NCI-H82 treated with DMSO at 0.1 percent for 48 hours (cell line): ENCODE data around the gene CASZ1.

Source experiments
- DNase-seq: peaks from one replicate; lab custom pipeline; 2025; ENCODE audit not compliant: unreplicated experiment; lab: John Stamatoyannopoulos, UW

The CASZ1 gene

GRCh38 chr1:10675813-10676212, 120.6 kb downstream of the CASZ1 start:
- DNase-seq: no peak

GRCh38 chr1:10674700-10675609, 121.5 kb downstream of the CASZ1 start:
- no peak for DNase-seq

GRCh38 chr1:10674222-10674621, 122.2 kb downstream of the CASZ1 start:
- no peak for DNase-seq

- DNase-seq: no peak
Measured at GRCh38 chr1:10673109-10673711, 123.2 kb downstream of the CASZ1 start.

GRCh38 chr1:10672343-10673050, 123.9 kb downstream of the CASZ1 start:
- no peak for DNase-seq

GRCh38 chr1:10671622-10672342, 124.7 kb downstream of the CASZ1 start:
- DNase-seq: no peak

GRCh38 chr1:10671090-10671489, 125.4 kb downstream of the CASZ1 start:
- no peak for DNase-seq

GRCh38 chr1:10670190-10670589, 126.3 kb downstream of the CASZ1 start:
- no peak for DNase-seq

GRCh38 chr1:10669570-10669969, 126.9 kb downstream of the CASZ1 start:
- no peak for DNase-seq

GRCh38 chr1:10667861-10668761, 128.3 kb downstream of the CASZ1 start:
- DNase-seq: no peak

- no peak for DNase-seq
Measured at GRCh38 chr1:10665930-10666850, 130.3 kb downstream of the CASZ1 start.

- no peak for DNase-seq
Measured at GRCh38 chr1:10665226-10665625, 131.2 kb downstream of the CASZ1 start.

- no peak for DNase-seq
Measured at GRCh38 chr1:10664251-10664650, 132.2 kb downstream of the CASZ1 start.

- DNase-seq: no peak
Measured at GRCh38 chr1:10663678-10664035, 132.8 kb downstream of the CASZ1 start.

GRCh38 chr1:10662824-10663677, 133.4 kb downstream of the CASZ1 start:
- DNase-seq: no peak

- no peak for DNase-seq
Measured at GRCh38 chr1:10662090-10662688, 134.3 kb downstream of the CASZ1 start.

GRCh38 chr1:10661453-10661852, 135.0 kb downstream of the CASZ1 start:
- no peak for DNase-seq
